NT2/D1 (cell line): ENCODE data around the gene MMP20.

ENCODE experiments used
- SUZ12 ChIP-seq: IDR thresholded peaks from 2 replicates; pipeline ENCODE4 v1.6.1; 2011; ENCODE audit not compliant: insufficient read length, insufficient read depth; ENCODE audit errors: extremely low read depth
- YY1 ChIP-seq: IDR thresholded peaks from 2 replicates; pipeline ENCODE4 v1.6.1; 2011; ENCODE audit not compliant: insufficient read length, insufficient read depth
- ZNF274 ChIP-seq: IDR thresholded peaks from 2 replicates; pipeline ENCODE4 v1.6.1; 2011; ENCODE audit warnings: mild to moderate bottlenecking, low read depth, low read length

GRCh38 chr11:102590276-102591049, 34.7 kb downstream of the MMP20 start:
- TF ChIP-seq SUZ12 (no peak), ZNF274 (no peak), YY1 (no peak)
